Thyroid gland (tissue), 4 donors: ENCODE results near the gene COTL1.

Experiments used
- POLR2A ChIP-seq, 2 donors: fragments of 450-650 bp; IDR thresholded peaks; one replicate each; pipeline ENCODE4 v1.6.1; 2017; ENCODE audit warnings: antibody characterized with exemption in 2 of 2, mild to moderate bottlenecking in 2 of 2, moderate library complexity in 1 of 2
- TF ChIP-seq, protein P1 (sequence below), 6 experiments: fragments of 200-600 bp in 3 of 6; fragments of 450-650 bp in 3 of 6; sonication (generic) in 3 of 6; IDR thresholded peaks; one replicate each; pipeline ENCODE4 v1.5.1; 2016 to 2019; ENCODE audit warnings: antibody characterized with exemption in 6 of 6, mild to moderate bottlenecking in 2 of 6, inconsistent platforms in 1 of 6, moderate library complexity in 1 of 6

- TF ChIP-seq POLR2A (IDR thresholded peaks at IDR 0.05): no peak
- TF ChIP-seq, protein P1, sequence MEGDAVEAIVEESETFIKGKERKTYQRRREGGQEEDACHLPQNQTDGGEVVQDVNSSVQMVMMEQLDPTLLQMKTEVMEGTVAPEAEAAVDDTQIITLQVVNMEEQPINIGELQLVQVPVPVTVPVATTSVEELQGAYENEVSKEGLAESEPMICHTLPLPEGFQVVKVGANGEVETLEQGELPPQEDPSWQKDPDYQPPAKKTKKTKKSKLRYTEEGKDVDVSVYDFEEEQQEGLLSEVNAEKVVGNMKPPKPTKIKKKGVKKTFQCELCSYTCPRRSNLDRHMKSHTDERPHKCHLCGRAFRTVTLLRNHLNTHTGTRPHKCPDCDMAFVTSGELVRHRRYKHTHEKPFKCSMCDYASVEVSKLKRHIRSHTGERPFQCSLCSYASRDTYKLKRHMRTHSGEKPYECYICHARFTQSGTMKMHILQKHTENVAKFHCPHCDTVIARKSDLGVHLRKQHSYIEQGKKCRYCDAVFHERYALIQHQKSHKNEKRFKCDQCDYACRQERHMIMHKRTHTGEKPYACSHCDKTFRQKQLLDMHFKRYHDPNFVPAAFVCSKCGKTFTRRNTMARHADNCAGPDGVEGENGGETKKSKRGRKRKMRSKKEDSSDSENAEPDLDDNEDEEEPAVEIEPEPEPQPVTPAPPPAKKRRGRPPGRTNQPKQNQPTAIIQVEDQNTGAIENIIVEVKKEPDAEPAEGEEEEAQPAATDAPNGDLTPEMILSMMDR (IDR thresholded peaks at IDR 0.05): no peak
These were observed 8.2 kb downstream of the COTL1 start for GRCh38 chr16:84609563-84610177.
